ENCODE data around the gene PARP3.

PARP3 gene

GRCh38 chr3:51962854-51963530, 20.8 kb downstream of the PARP3 start:
- H3K4me3 ChIP-seq (ENCODE audit: low read depth in 1 of 2, low read length in 1 of 2) = no peak overlapping the region
- H3K9me3 ChIP-seq = no peaks in the 10 kb centered on the region
- H3K27ac ChIP-seq = no peak overlapping the region
- H3K27me3 ChIP-seq = peaks cover 99% of the 10 kb centered on the region
- H3K36me3 ChIP-seq = no peaks in the 10 kb centered on the region
- peaks cover 3 to 9% of the 10 kb centered on the region in 2 experiments for H3K4me1 ChIP-seq (ENCODE audit: control insufficient read depth in 1 of 2, insufficient read depth in 1 of 2, low read depth in 1 of 2, low read length in 1 of 2)
- no peak for TF ChIP-seq CTCF (IDR thresholded peaks at IDR 0.05)

GRCh38 chr3:51963951-51964451, 21.8 kb downstream of the PARP3 start:
- TF ChIP-seq CTCF (IDR thresholded peaks at IDR 0.05) = no peak
- no peak overlapping the region for H3K4me3 ChIP-seq (ENCODE audit: low read depth in 1 of 2, low read length in 1 of 2)
- H3K4me1 ChIP-seq (ENCODE audit: control insufficient read depth in 1 of 2, insufficient read depth in 1 of 2, low read depth in 1 of 2, low read length in 1 of 2) = peaks cover 4 to 14% of the 10 kb centered on the region in 2 experiments
- no peak overlapping the region for H3K27ac ChIP-seq
- H3K9me3 ChIP-seq = no peaks in the 10 kb centered on the region
- no peaks in the 10 kb centered on the region for H3K36me3 ChIP-seq
- H3K27me3 ChIP-seq = peaks cover 100% of the 10 kb centered on the region

GRCh38 chr3:51964521-51964920, 22.4 kb downstream of the PARP3 start:
- H3K36me3 ChIP-seq = no peaks in the 10 kb centered on the region
- TF ChIP-seq CTCF (IDR thresholded peaks at IDR 0.05) = no peak
- H3K4me1 ChIP-seq (ENCODE audit: control insufficient read depth in 1 of 2, insufficient read depth in 1 of 2, low read depth in 1 of 2, low read length in 1 of 2) = peaks cover 4 to 14% of the 10 kb centered on the region in 2 experiments
- no peaks in the 10 kb centered on the region for H3K9me3 ChIP-seq
- H3K27ac ChIP-seq = no peak overlapping the region
- H3K27me3 ChIP-seq = peaks cover 100% of the 10 kb centered on the region
- H3K4me3 ChIP-seq (ENCODE audit: low read depth in 1 of 2, low read length in 1 of 2) = no peak overlapping the region

- TF ChIP-seq CTCF (IDR thresholded peaks at IDR 0.05) = no peak
- peaks cover 4 to 14% of the 10 kb centered on the region in 2 experiments for H3K4me1 ChIP-seq (ENCODE audit: control insufficient read depth in 1 of 2, insufficient read depth in 1 of 2, low read depth in 1 of 2, low read length in 1 of 2)
- H3K9me3 ChIP-seq = no peaks in the 10 kb centered on the region
- H3K4me3 ChIP-seq (ENCODE audit: low read depth in 1 of 2, low read length in 1 of 2) = no peak overlapping the region
- H3K36me3 ChIP-seq = no peaks in the 10 kb centered on the region
- peaks cover 90% of the 10 kb centered on the region for H3K27me3 ChIP-seq
- H3K27ac ChIP-seq = no peak overlapping the region
Observed at GRCh38 chr3:51966016-51966415, 23.9 kb downstream of the PARP3 start.

- no peak overlapping the region for H3K4me3 ChIP-seq (ENCODE audit: low read depth in 1 of 2, low read length in 1 of 2)
- no peaks in the 10 kb centered on the region for H3K9me3 ChIP-seq
- no peak overlapping the region for H3K27ac ChIP-seq
- H3K36me3 ChIP-seq = no peaks in the 10 kb centered on the region
- peaks cover 4 to 14% of the 10 kb centered on the region in 2 experiments for H3K4me1 ChIP-seq (ENCODE audit: control insufficient read depth in 1 of 2, insufficient read depth in 1 of 2, low read depth in 1 of 2, low read length in 1 of 2)
- TF ChIP-seq CTCF (IDR thresholded peaks at IDR 0.05) = no peak
- H3K27me3 ChIP-seq = peaks cover 85% of the 10 kb centered on the region
Observed at GRCh38 chr3:51966486-51966885, 24.3 kb downstream of the PARP3 start.
